22Rv1 (cell line): ENCODE measurements around the gene MAP3K10.
A peak's percentile ranks its signal among the peaks of the same experiment; 100 is the strongest.

ENCODE experiments used
- H3K27ac ChIP-seq: fragments of 450-650 bp; 2 replicates; pipeline ENCODE4 v1.5.1; 2017
- CTCF ChIP-seq: fragments of 450-650 bp; IDR thresholded peaks from 2 replicates; pipeline ENCODE4 v1.5.1; 2017; ENCODE audit warnings: mild to moderate bottlenecking
- ZFX ChIP-seq: fragments of 450-650 bp; IDR thresholded peaks from 2 replicates; pipeline ENCODE4 v1.6.1; 2017; ENCODE audit warnings: antibody characterized with exemption, borderline replicate concordance

MAP3K10 gene

GRCh38 chr19:40232949-40233810 lies 42.0 kb downstream of the MAP3K10 start:
- no peak for TF ChIP-seq CTCF
- TF ChIP-seq ZFX = no peak
- no peak overlapping the region for H3K27ac ChIP-seq

- H3K27ac ChIP-seq = no peak overlapping the region
- TF ChIP-seq CTCF (no peak), ZFX (no peak)
Observed at GRCh38 chr19:40233811-40234389, 42.7 kb downstream of the MAP3K10 start.

GRCh38 chr19:40234429-40235237 lies 43.4 kb downstream of the MAP3K10 start:
- H3K27ac ChIP-seq = no peak overlapping the region
- TF ChIP-seq ZFX = no peak
- no peak for TF ChIP-seq CTCF

- H3K27ac ChIP-seq = no peak overlapping the region
- TF ChIP-seq CTCF = peak; percentile 40
- TF ChIP-seq ZFX = no peak
Observed at GRCh38 chr19:40235238-40236025, 44.2 kb downstream of the MAP3K10 start.

- no peak overlapping the region for H3K27ac ChIP-seq
- TF ChIP-seq ZFX (no peak), CTCF (no peak; the same call in 1 of the 2 replicates)
Observed at GRCh38 chr19:40236026-40236355, 44.8 kb downstream of the MAP3K10 start.

GRCh38 chr19:40236366-40236765 lies 45.1 kb downstream of the MAP3K10 start:
- TF ChIP-seq ZFX (no peak), CTCF (no peak)
- no peak overlapping the region for H3K27ac ChIP-seq
